H9 (cell line): Measurements from ENCODE around the gene MAP4K3. TPM values are rescaled to one million over a fixed set of nuclear protein-coding genes. Genes with fewer than 3 reads are reported as not detected.

Experiments used
- DNase-seq: peaks from one replicate; pipeline ENCODE4 v3.0.0-alpha.2; 2017
- H2AFZ ChIP-seq: one replicate; pipeline ENCODE4 v1.6.1; 2013; ENCODE audit warnings: mild to moderate bottlenecking, low read length, control low read depth, moderate library complexity
- H2AK5ac ChIP-seq: 2 replicates; pipeline ENCODE4 v1.6.1; 2013; ENCODE audit warnings: low read length, control low read depth, mixed read lengths; ENCODE audit not compliant: insufficient read length
- H2BK120ac ChIP-seq: one replicate; pipeline ENCODE4 v1.6.1; 2013; ENCODE audit warnings: low read depth, mild to moderate bottlenecking, low read length, control low read depth, inconsistent platforms; ENCODE audit not compliant: poor library complexity, severe bottlenecking
- H2BK12ac ChIP-seq: 2 replicates; pipeline ENCODE4 v1.6.1; 2013; ENCODE audit warnings: low read length, control low read depth, mixed read lengths, low read depth; ENCODE audit not compliant: insufficient read length
- H2BK15ac ChIP-seq: 2 replicates; pipeline ENCODE4 v1.6.1; 2013; ENCODE audit warnings: low read depth, low read length, control low read depth
- H2BK20ac ChIP-seq: one replicate; pipeline ENCODE4 v1.6.1; 2013; ENCODE audit warnings: low read depth, mild to moderate bottlenecking, low read length, control low read depth, inconsistent platforms; ENCODE audit not compliant: poor library complexity, severe bottlenecking
- H2BK5ac ChIP-seq: 2 replicates; pipeline ENCODE4 v1.6.1; 2013; ENCODE audit warnings: low read length, control low read depth, mixed read lengths; ENCODE audit not compliant: insufficient read length
- H3K14ac ChIP-seq: 2 replicates; pipeline ENCODE4 v1.6.1; 2013; ENCODE audit warnings: low read length, control low read depth; ENCODE audit not compliant: insufficient read depth
- H3K18ac ChIP-seq: 2 replicates; pipeline ENCODE4 v1.6.1; 2013; ENCODE audit warnings: low read depth, mild to moderate bottlenecking, mixed read lengths, low read length, control low read depth; ENCODE audit not compliant: insufficient read length
- H3K23ac ChIP-seq: 2 replicates; pipeline ENCODE4 v1.6.1; 2013; ENCODE audit warnings: low read length, control low read depth, mixed read lengths, low read depth; ENCODE audit not compliant: insufficient read length
- H3K23me2 ChIP-seq: 2 replicates; pipeline ENCODE4 v1.6.1; 2013; ENCODE audit warnings: low read depth, mild to moderate bottlenecking, mixed read lengths, low read length, control low read depth; ENCODE audit not compliant: insufficient read length, poor library complexity, severe bottlenecking
- H3K27ac ChIP-seq: 2 replicates; pipeline ENCODE4 v1.5.1; 2013; ENCODE audit warnings: low read length, control low read depth, mixed read lengths, low read depth; ENCODE audit not compliant: insufficient read length
- H3K27me3 ChIP-seq: 2 replicates; pipeline ENCODE4 v1.6.1; 2013; ENCODE audit warnings: low read length, control low read depth, inconsistent platforms; ENCODE audit not compliant: insufficient read depth
- H3K4ac ChIP-seq: 2 replicates; pipeline ENCODE4 v1.6.1; 2013; ENCODE audit warnings: low read depth, mild to moderate bottlenecking, control low read depth, inconsistent platforms, low read length, moderate library complexity
- H3K4me1 ChIP-seq: 2 replicates; pipeline ENCODE4 v1.6.1; 2013; ENCODE audit warnings: low read length, control low read depth, inconsistent platforms; ENCODE audit not compliant: insufficient read depth
- H3K4me2 ChIP-seq: 2 replicates; pipeline ENCODE4 v1.6.1; 2013; ENCODE audit warnings: low read length, control low read depth, mixed read lengths; ENCODE audit not compliant: insufficient read length, insufficient read depth
- H3K56ac ChIP-seq: 2 replicates; pipeline ENCODE4 v1.6.1; 2013; ENCODE audit warnings: low read depth, mild to moderate bottlenecking, mixed read lengths, low read length, control low read depth; ENCODE audit not compliant: insufficient read length
- H3K79me1 ChIP-seq: 2 replicates; pipeline ENCODE4 v1.6.1; 2013; ENCODE audit warnings: low read depth, mild to moderate bottlenecking, moderate library complexity, low read length, control low read depth, inconsistent platforms; ENCODE audit not compliant: insufficient read depth, poor library complexity, severe bottlenecking
- H3K79me2 ChIP-seq: 2 replicates; pipeline ENCODE4 v1.6.1; 2013; ENCODE audit warnings: low read length, control low read depth, inconsistent platforms; ENCODE audit not compliant: insufficient read depth
- H3K9ac ChIP-seq: 2 replicates; pipeline ENCODE4 v1.6.1; 2013; ENCODE audit warnings: low read length, control low read depth, mixed read lengths; ENCODE audit not compliant: insufficient read length; ENCODE audit errors: extremely low read depth
- H3K9me3 ChIP-seq: one replicate; pipeline ENCODE4 v1.6.1; 2013; ENCODE audit warnings: low read depth, low read length, inconsistent platforms; ENCODE audit not compliant: control insufficient read depth
- H3T11ph ChIP-seq: one replicate; pipeline ENCODE4 v1.6.1; 2013; ENCODE audit warnings: mild to moderate bottlenecking, low read length, control low read depth, inconsistent platforms
- H4K20me1 ChIP-seq: one replicate; pipeline ENCODE4 v1.6.1; 2013; ENCODE audit not compliant: control insufficient read depth, insufficient read length, insufficient read depth
- H4K5ac ChIP-seq: 2 replicates; pipeline ENCODE4 v1.6.1; 2013; ENCODE audit warnings: low read depth, mild to moderate bottlenecking, mixed read lengths, low read length, control low read depth; ENCODE audit not compliant: insufficient read length
- H4K8ac ChIP-seq: replicated peaks from 2 replicates; pipeline ENCODE4 v1.6.1; 2013; ENCODE audit warnings: low read length, control low read depth, mixed read lengths, low read depth; ENCODE audit not compliant: insufficient read length
- H4K91ac ChIP-seq: 2 replicates; pipeline ENCODE4 v1.6.1; 2013; ENCODE audit warnings: low read depth, mild to moderate bottlenecking, moderate library complexity, mixed read lengths, low read length, control low read depth; ENCODE audit not compliant: insufficient read length
- H3K27ac Mint-ChIP-seq, 3 experiments: 2 replicates in 2 of 3; 3 replicates in 1 of 3; pipeline ENCODE4 v1.8.0; 2020 to 2021; ENCODE audit warnings: mixed read lengths in 3 of 3, mild to moderate bottlenecking in 1 of 3, moderate library complexity in 1 of 3
- H3K27me3 Mint-ChIP-seq: 2 replicates; pipeline ENCODE4 v1.8.0; 2021; ENCODE audit warnings: low read depth, mild to moderate bottlenecking, moderate library complexity, mixed read lengths
- H3K36me3 Mint-ChIP-seq, 3 experiments: 2 replicates in 2 of 3; 3 replicates in 1 of 3; pipeline ENCODE4 v1.8.0; 2020 to 2021; ENCODE audit warnings: low read depth in 3 of 3, mixed read lengths in 3 of 3; ENCODE audit not compliant: insufficient read depth in 1 of 3
- H3K4me1 Mint-ChIP-seq, 2 experiments: 2 replicates each; pipeline ENCODE4 v1.8.0; 2020; ENCODE audit warnings: mixed read lengths in 2 of 2
- H3K4me3 Mint-ChIP-seq, 2 experiments: 2 replicates in 1 of 2; 3 replicates in 1 of 2; pipeline ENCODE4 v1.8.0; 2020 to 2021; ENCODE audit warnings: mild to moderate bottlenecking in 2 of 2, mixed read lengths in 2 of 2, moderate library complexity in 1 of 2
- H3K9me3 Mint-ChIP-seq, 2 experiments: 2 replicates in 1 of 2; 3 replicates in 1 of 2; pipeline ENCODE4 v1.8.0; 2020; ENCODE audit warnings: mild to moderate bottlenecking in 2 of 2, mixed read lengths in 2 of 2, moderate library complexity in 1 of 2
- WGBS: extraction: QIAGEN DNeasy Blood & Tissue Kit; methylation state at CpG from one replicate; pipeline ENCODE4 v1.1.7; 2013; ENCODE audit warnings: missing lambda C conversion rate, low lambda C conversion rate, mixed read lengths; ENCODE audit not compliant: insufficient read length; ENCODE audit errors: extremely low coverage; 5-methylcytosine and 5-hydroxymethylcytosine counted together
- total RNA-seq: library from RNA; stranded (reverse); gene quantifications from 2 replicates; pipeline ENCODE4 v1.2.1, GENCODE V29; 2021
- TF ChIP-seq, protein P1 (sequence below): fragments of 200-600 bp; sonication (generic); conservative IDR thresholded peaks from 3 replicates; pipeline ENCODE4 v1.8.0; 2021; ENCODE audit warnings: antibody characterized with exemption, mild to moderate bottlenecking

The MAP4K3 gene
- total RNA-seq, 1 experiment from 2014 or later, result 37.9 TPM

DNA sequence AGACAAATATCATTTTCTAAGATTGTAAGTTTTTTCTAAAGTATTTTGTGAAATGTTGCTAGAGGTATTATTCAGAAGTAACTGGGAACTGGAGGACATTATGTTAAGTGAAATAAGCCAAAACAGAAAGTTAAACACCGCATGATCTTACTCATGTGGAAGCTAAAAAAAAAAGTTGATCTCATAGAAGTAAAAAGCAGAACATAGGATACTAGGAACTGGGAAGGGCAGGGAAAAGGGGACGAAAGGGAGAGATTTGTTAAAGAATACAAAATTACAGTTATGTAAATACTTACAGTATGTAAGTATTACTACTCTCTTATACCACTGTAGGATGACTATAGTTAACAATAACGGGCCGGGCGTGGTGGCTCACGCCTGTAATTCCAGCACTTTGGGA is 146.7 kb downstream of the MAP4K3 start:
- H3K27me3 ChIP-seq, result no peaks in the 10 kb centered on the region
- TF ChIP-seq, protein P1, sequence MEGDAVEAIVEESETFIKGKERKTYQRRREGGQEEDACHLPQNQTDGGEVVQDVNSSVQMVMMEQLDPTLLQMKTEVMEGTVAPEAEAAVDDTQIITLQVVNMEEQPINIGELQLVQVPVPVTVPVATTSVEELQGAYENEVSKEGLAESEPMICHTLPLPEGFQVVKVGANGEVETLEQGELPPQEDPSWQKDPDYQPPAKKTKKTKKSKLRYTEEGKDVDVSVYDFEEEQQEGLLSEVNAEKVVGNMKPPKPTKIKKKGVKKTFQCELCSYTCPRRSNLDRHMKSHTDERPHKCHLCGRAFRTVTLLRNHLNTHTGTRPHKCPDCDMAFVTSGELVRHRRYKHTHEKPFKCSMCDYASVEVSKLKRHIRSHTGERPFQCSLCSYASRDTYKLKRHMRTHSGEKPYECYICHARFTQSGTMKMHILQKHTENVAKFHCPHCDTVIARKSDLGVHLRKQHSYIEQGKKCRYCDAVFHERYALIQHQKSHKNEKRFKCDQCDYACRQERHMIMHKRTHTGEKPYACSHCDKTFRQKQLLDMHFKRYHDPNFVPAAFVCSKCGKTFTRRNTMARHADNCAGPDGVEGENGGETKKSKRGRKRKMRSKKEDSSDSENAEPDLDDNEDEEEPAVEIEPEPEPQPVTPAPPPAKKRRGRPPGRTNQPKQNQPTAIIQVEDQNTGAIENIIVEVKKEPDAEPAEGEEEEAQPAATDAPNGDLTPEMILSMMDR, result no peak
- H2BK20ac ChIP-seq, result no peak overlapping the region
- DNase-seq, result no peak
- Mint-ChIP-seq H3K4me1 (peaks cover 1 to 6% of the 10 kb centered on the region in 2 experiments; a peak in 1 of 4 replicates), H3K4me3 (no peak overlapping the region), H3K27ac (no peak overlapping the region; a peak in 1 of 7 replicates), H3K36me3 (peaks cover 17 to 54% (median 42%) of the 10 kb centered on the region in 3 experiments; a peak in 6 of 7 replicates), H3K27me3 (no peaks in the 10 kb centered on the region), H3K9me3 (no peaks in the 10 kb centered on the region)
- no peak overlapping the region for H3K18ac ChIP-seq
- H2AK5ac ChIP-seq, result no peak overlapping the region
- H3K23me2 ChIP-seq, result no peaks in the 10 kb centered on the region
- no peak overlapping the region for H4K5ac ChIP-seq
- no peak overlapping the region for H2BK5ac ChIP-seq
- H3K9me3 ChIP-seq, result no peaks in the 10 kb centered on the region
- no peak overlapping the region for H3K23ac ChIP-seq
- H3T11ph ChIP-seq, result no peak overlapping the region
- no peak overlapping the region for H2AFZ ChIP-seq
- H3K79me1 ChIP-seq, result no peaks in the 10 kb centered on the region
- no peaks in the 10 kb centered on the region for H4K20me1 ChIP-seq
- H2BK120ac ChIP-seq, result no peak overlapping the region
- no peak overlapping the region for H2BK15ac ChIP-seq
- no peak overlapping the region for H4K91ac ChIP-seq
- no peaks in the 10 kb centered on the region for H3K79me2 ChIP-seq
- WGBS, result no CpG with 5 or more reads among the region's 6 CpGs
- no peak overlapping the region for H3K4ac ChIP-seq
- H3K9ac ChIP-seq, result no peak overlapping the region
- H4K8ac ChIP-seq, result no peak overlapping the region
- H3K27ac ChIP-seq, result no peak overlapping the region
- H3K4me2 ChIP-seq, result no peak overlapping the region
- no peaks in the 10 kb centered on the region for H3K4me1 ChIP-seq
- H3K14ac ChIP-seq, result no peak overlapping the region
- no peak overlapping the region for H2BK12ac ChIP-seq
- no peak overlapping the region for H3K56ac ChIP-seq
